HL-60 (cell line): ENCODE data around the gene CSGALNACT2.

ENCODE experiments used
- GABPA ChIP-seq: IDR thresholded peaks from 2 replicates; pipeline ENCODE4 v1.6.1; 2012; ENCODE audit warnings: low read depth
- TF ChIP-seq, protein P1 (sequence below): IDR thresholded peaks from one replicate; pipeline ENCODE4 v1.5.1; 2011; ENCODE audit warnings: low read length, control low read depth, inconsistent platforms; ENCODE audit not compliant: insufficient read depth
- TF ChIP-seq, protein P2 (sequence below): IDR thresholded peaks from 2 replicates; pipeline ENCODE4 v1.6.1; 2012; ENCODE audit warnings: low read depth; ENCODE audit not compliant: insufficient replicate concordance

DNA sequence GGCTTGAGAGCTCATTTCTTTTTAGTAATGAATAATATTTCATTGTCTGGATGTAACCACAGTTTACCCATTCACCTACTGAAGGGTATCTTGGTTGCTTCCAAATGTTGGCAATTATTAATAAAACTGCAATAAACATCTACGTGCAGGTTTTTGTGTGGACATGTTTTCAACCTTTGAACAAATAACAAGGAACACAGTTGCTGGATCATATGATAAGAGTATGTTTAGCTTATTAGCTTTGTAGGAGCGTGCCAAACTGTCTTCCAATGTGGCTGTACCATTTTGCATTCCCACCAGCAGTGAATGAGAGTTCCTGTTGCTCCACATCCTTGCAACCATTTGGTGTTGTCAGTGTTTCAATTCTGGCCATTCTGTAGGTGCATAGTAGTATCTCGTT is 49.0 kb downstream of the CSGALNACT2 start:
- TF ChIP-seq, protein P1, sequence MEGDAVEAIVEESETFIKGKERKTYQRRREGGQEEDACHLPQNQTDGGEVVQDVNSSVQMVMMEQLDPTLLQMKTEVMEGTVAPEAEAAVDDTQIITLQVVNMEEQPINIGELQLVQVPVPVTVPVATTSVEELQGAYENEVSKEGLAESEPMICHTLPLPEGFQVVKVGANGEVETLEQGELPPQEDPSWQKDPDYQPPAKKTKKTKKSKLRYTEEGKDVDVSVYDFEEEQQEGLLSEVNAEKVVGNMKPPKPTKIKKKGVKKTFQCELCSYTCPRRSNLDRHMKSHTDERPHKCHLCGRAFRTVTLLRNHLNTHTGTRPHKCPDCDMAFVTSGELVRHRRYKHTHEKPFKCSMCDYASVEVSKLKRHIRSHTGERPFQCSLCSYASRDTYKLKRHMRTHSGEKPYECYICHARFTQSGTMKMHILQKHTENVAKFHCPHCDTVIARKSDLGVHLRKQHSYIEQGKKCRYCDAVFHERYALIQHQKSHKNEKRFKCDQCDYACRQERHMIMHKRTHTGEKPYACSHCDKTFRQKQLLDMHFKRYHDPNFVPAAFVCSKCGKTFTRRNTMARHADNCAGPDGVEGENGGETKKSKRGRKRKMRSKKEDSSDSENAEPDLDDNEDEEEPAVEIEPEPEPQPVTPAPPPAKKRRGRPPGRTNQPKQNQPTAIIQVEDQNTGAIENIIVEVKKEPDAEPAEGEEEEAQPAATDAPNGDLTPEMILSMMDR: no peak
- TF ChIP-seq GABPA: no peak
- TF ChIP-seq, protein P2, sequence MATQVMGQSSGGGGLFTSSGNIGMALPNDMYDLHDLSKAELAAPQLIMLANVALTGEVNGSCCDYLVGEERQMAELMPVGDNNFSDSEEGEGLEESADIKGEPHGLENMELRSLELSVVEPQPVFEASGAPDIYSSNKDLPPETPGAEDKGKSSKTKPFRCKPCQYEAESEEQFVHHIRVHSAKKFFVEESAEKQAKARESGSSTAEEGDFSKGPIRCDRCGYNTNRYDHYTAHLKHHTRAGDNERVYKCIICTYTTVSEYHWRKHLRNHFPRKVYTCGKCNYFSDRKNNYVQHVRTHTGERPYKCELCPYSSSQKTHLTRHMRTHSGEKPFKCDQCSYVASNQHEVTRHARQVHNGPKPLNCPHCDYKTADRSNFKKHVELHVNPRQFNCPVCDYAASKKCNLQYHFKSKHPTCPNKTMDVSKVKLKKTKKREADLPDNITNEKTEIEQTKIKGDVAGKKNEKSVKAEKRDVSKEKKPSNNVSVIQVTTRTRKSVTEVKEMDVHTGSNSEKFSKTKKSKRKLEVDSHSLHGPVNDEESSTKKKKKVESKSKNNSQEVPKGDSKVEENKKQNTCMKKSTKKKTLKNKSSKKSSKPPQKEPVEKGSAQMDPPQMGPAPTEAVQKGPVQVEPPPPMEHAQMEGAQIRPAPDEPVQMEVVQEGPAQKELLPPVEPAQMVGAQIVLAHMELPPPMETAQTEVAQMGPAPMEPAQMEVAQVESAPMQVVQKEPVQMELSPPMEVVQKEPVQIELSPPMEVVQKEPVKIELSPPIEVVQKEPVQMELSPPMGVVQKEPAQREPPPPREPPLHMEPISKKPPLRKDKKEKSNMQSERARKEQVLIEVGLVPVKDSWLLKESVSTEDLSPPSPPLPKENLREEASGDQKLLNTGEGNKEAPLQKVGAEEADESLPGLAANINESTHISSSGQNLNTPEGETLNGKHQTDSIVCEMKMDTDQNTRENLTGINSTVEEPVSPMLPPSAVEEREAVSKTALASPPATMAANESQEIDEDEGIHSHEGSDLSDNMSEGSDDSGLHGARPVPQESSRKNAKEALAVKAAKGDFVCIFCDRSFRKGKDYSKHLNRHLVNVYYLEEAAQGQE: no peak
